HepG2 (cell line): Measurements from ENCODE around the gene PARD3. TPM values are rescaled to one million over a fixed set of nuclear protein-coding genes. Genes with fewer than 3 reads are reported as not detected.
A peak's percentile ranks its signal among the peaks of the same experiment; 100 is the strongest.

Experiments used
- ATAC-seq: fragments of 200-7000 bp; cut with Tn5 transposase; 3 replicates; pipeline ENCODE4 v1.9.1; 2020; ENCODE audit warnings: mild to moderate bottlenecking, moderate library complexity
- BruUV-seq: library from RNA; stranded (reverse); fragments of 400-500 nt; replicated peaks from 2 replicates; lab custom pipeline; 2021; lab: Mats Ljungman, UMichigan
- CTCF ChIA-PET: fragments of 300-600 bp; formaldehyde crosslinking; extraction: SDS; loops from one replicate; lab custom pipeline; 2021; ENCODE audit warnings: low total read pairs, inconsistent platforms, low intra/inter-chr PET ratio; lab: Yijun Ruan, JAX
- POLR2A ChIA-PET: fragments of 350-600 bp; sonication (Branson Sonifier 250); formaldehyde crosslinking; loops from one replicate; lab custom pipeline; 2020; ENCODE audit warnings: antibody characterized with exemption, inconsistent platforms; lab: Yijun Ruan, JAX
- DNase-seq: peaks from one replicate; pipeline ENCODE4 v3.0.0-alpha.2; 2015; ENCODE audit warnings: low spot score
- FAIRE-seq: peaks from 3 replicates; lab custom pipeline; 2011; peaks lifted over from hg19 to GRCh38; lab: Jason Lieb, UNC
- H2AFZ ChIP-seq: one replicate; pipeline ENCODE4 v1.6.1; 2011; ENCODE audit warnings: low read length, inconsistent platforms
- H3K27ac ChIP-seq: fragments of 300-600 bp; 3 replicates; pipeline ENCODE4 v1.8.0; 2011; ENCODE audit warnings: mixed run types, mild to moderate bottlenecking, mixed read lengths, low read length, inconsistent platforms; ENCODE audit not compliant: insufficient read depth; ENCODE audit errors: extremely low read length
- H3K27me3 ChIP-seq, 2 experiments: fragments of 200-600 bp in 1 of 2; 2 replicates in 1 of 2; 3 replicates in 1 of 2; pipeline versions ENCODE4 v1.6.0 to v1.8.0; 2011; ENCODE audit warnings: low read length in 2 of 2, mild to moderate bottlenecking in 2 of 2, moderate library complexity in 2 of 2, inconsistent platforms in 1 of 2; ENCODE audit not compliant: insufficient read depth in 2 of 2, control insufficient read depth in 1 of 2
- H3K36me3 ChIP-seq, 2 experiments: fragments of 200-600 bp in 1 of 2; replicated peaks in 1 of 2; 2 replicates in 1 of 2; 3 replicates in 1 of 2; pipeline versions ENCODE4 v1.5.1 to v1.8.0; 2011; ENCODE audit warnings: low read length in 2 of 2, inconsistent platforms in 1 of 2; ENCODE audit not compliant: insufficient read depth in 2 of 2, control insufficient read depth in 1 of 2
- H3K4me1 ChIP-seq: 2 replicates; pipeline ENCODE4 v1.5.1; 2012; ENCODE audit warnings: low read length, inconsistent platforms; ENCODE audit not compliant: insufficient read depth
- H3K4me2 ChIP-seq: 2 replicates; pipeline ENCODE4 v1.6.0; 2011; ENCODE audit warnings: low read depth, low read length, inconsistent platforms
- H3K4me3 ChIP-seq, 3 experiments: fragments of 200-600 bp in 1 of 3; sonication (generic), shearing (Covaris generic) in 1 of 3; replicated peaks in 1 of 3; 2 replicates each; pipeline ENCODE4 v1.5.1; 2011 to 2016; ENCODE audit warnings: low read length in 3 of 3, inconsistent platforms in 2 of 3, low read depth in 2 of 3, mild to moderate bottlenecking in 2 of 3, control low read depth in 1 of 3, mixed read lengths in 1 of 3; ENCODE audit not compliant: insufficient read depth in 1 of 3
- H3K79me2 ChIP-seq: one replicate; pipeline ENCODE4 v1.6.1; 2011; ENCODE audit warnings: low read length, inconsistent platforms; ENCODE audit not compliant: insufficient read depth
- H3K9ac ChIP-seq: 2 replicates; pipeline ENCODE4 v1.6.0; 2011; ENCODE audit warnings: mild to moderate bottlenecking, low read depth, low read length, inconsistent platforms; ENCODE audit not compliant: insufficient read depth
- H3K9me3 ChIP-seq: 2 replicates; pipeline ENCODE4 v1.5.1; 2012; ENCODE audit warnings: mild to moderate bottlenecking, low read length
- H4K20me1 ChIP-seq: 2 replicates; pipeline ENCODE4 v1.6.0; 2011; ENCODE audit warnings: inconsistent platforms, mild to moderate bottlenecking, low read length, moderate library complexity; ENCODE audit not compliant: insufficient read depth
- BHLHE40 ChIP-seq: IDR thresholded peaks from 2 replicates; pipeline ENCODE4 v1.6.1; 2011; ENCODE audit warnings: low read length, improper control_type of control experiment
- STAG1 ChIP-seq: sonication (generic); formaldehyde crosslinking; IDR thresholded peaks from 2 replicates; pipeline ENCODE4 v1.4.0; 2020; ENCODE audit warnings: missing genetic modification reagents
- TEAD2 ChIP-seq: sonication (generic); formaldehyde crosslinking; IDR thresholded peaks from 2 replicates; pipeline ENCODE4 v1.9.0; 2021; ENCODE audit warnings: missing genetic modification reagents
- ZNF264 ChIP-seq: sonication (generic); formaldehyde crosslinking; IDR thresholded peaks from 2 replicates; pipeline ENCODE4 v1.4.0; 2020; ENCODE audit warnings: missing genetic modification reagents
- ZNF564 ChIP-seq: sonication (generic); formaldehyde crosslinking; IDR thresholded peaks from 2 replicates; pipeline ENCODE4 v1.8.1; 2023; ENCODE audit warnings: mild to moderate bottlenecking, missing genetic modification reagents
- WGBS: methylation state at CpG from one replicate; pipeline ENCODE4 v1.1.6; 2017; ENCODE audit warnings: low lambda C conversion rate; 5-methylcytosine and 5-hydroxymethylcytosine counted together
- in situ Hi-C: cut with HindIII; loops from 2 replicates; pipeline ENCODE4 v1.10.0; 2017; ENCODE audit warnings: low pct_unique_long_range_greater_than_20kb; ENCODE audit not compliant: extremely low pct_ligation_motif_present
- intact Hi-C: fragments of 100-400 bp; cut with micrococcal nuclease; formaldehyde crosslinking; loops from one replicate; pipeline ENCODE4 v1.10.0; 2022; ENCODE audit not compliant: unreplicated experiment
- polyA plus RNA-seq, 8 experiments: library from polyadenylated mRNA; depleted of rRNA in 3 of 8; stranded (reverse) in 7 of 8; unstranded in 1 of 8; fragments of >200 nt; fragmentation: Illumina TruSeq in 4 of 8; extraction: Trizol in 4 of 8; gene quantifications; 2 replicates each; pipeline versions ENCODE4 v1.2.1 to v1.2.3, GENCODE V29; 2011 to 2016; ENCODE audit warnings: low read depth in 4 of 8, missing spikeins in 1 of 8, mixed read lengths in 1 of 8; ENCODE audit not compliant: insufficient read depth in 1 of 8
- total RNA-seq, 5 experiments: library from RNA; depleted of rRNA; stranded (reverse); fragments of >200 nt; fragmentation: Illumina TruSeq; extraction: Trizol; gene quantifications; 2 replicates each; pipeline ENCODE4 v1.2.3, GENCODE V29; 2016; ENCODE audit warnings: low read depth in 1 of 5

Gene PARD3
- total and polyA plus RNA-seq, 2 of the 13 experiments (the other 11 are each of a cell fraction or from before 2014, with no cell fraction given): 40.9 to 60.0 TPM

DNA sequence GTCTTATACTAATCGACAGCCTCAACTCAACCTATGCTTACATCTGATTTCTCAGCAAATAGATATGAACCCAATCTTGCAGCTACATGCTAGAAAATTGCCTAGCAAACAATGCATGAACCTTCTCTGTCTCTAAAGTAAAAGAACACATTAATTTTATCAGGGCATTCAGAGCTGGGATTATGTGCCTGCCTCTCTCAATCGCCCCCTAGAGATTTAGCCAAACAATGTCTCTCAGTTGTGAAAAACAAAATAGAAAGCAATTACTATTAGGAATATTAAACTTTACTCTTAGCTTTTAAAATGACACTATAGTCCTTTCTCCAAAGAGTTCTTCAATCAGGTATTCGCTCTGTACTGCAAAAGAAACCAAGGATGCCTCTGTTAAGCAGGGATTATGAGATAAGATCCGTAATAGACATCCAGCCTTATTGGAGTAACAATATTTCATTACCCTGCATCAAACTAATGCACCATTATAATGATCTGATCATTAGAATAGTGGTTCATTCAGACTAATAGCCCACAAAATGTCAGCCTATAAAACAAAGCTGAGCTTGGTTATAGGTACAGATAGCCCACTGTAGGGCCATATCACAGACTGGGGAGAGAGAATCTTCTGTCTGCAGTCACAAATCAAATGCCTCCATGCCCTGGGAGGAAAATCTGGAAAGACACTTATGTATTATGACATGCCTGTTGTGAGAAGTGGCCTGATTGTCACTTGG, 736.9 kb downstream of the PARD3 start:
- Histone ChIP-seq H3K4me1 (peaks cover 20% of the 10 kb centered on the region), H3K27me3 (peaks cover 2 to 3% of the 10 kb centered on the region in 2 experiments; a peak in 1 of 5 replicates), H2AFZ (no peak overlapping the region), H4K20me1 (no peaks in the 10 kb centered on the region), H3K4me2 (no peak overlapping the region), H3K9me3 (peaks cover 6% of the 10 kb centered on the region; the same call in 1 of the 2 replicates), H3K36me3 (no peaks in the 10 kb centered on the region)
- CTCF ChIA-PET: no interaction called here
- intact Hi-C loops (loop anchor here (10.0 kb wide), 1 partner anchor 743 kb away; the partner anchor contains the start of gene NRP1), in situ Hi-C loops (no loop called here)
- FAIRE-seq: no peak
- POLR2A ChIA-PET: no interaction called here
- TF ChIP-seq STAG1 (0 out of 2 replicates have a peak, but pooled peaks have one; percentile 11), TEAD2 (CRISPR knock-in tag) (no peak)
- TF ChIP-seq, all 625 proteins: peak for 1
- no peaks in the 10 kb centered on the region for H3K79me2 ChIP-seq
- H3K9ac ChIP-seq: no peak overlapping the region
- no peak overlapping the region for H3K27ac ChIP-seq
- ATAC-seq (no peak), DNase-seq (no peak)
- 57% methylated on average over 4 of the region's 4 CpGs for WGBS
- no TSS peak for BruUV-seq
- H3K4me3 ChIP-seq: no peak overlapping the region

GRCh38 chr10:34076443-34076842, 738.7 kb downstream of the PARD3 start:
- H3K4me3 ChIP-seq: no peak overlapping the region
- POLR2A ChIA-PET: no interaction called here
- H3K36me3 ChIP-seq: no peaks in the 10 kb centered on the region
- DNase-seq: no peak
- peaks cover 2 to 3% of the 10 kb centered on the region in 2 experiments; a peak in 1 of 5 replicates for H3K27me3 ChIP-seq
- H3K4me1 ChIP-seq: peaks cover 20% of the 10 kb centered on the region
- in situ Hi-C loops: no loop called here
- no peak overlapping the region for H3K9ac ChIP-seq
- peaks cover 6% of the 10 kb centered on the region; the same call in 1 of the 2 replicates for H3K9me3 ChIP-seq
- no TSS peak for BruUV-seq
- H3K4me2 ChIP-seq: no peak overlapping the region
- FAIRE-seq: no peak
- H4K20me1 ChIP-seq: no peaks in the 10 kb centered on the region
- H2AFZ ChIP-seq: no peak overlapping the region
- TF ChIP-seq ZNF564 (CRISPR knock-in tag) (peak; percentile 87), BHLHE40 (no peak), ZNF264 (CRISPR knock-in tag) (peak; percentile 61; the same call in 1 of the 2 replicates)
- TF ChIP-seq, all 625 proteins: peak for 2
- intact Hi-C loops: loop anchor here (10.0 kb wide), 1 partner anchor 742 kb away; the partner anchor contains the start of gene NRP1
- CTCF ChIA-PET: no interaction called here
- Histone ChIP-seq H3K79me2 (no peaks in the 10 kb centered on the region), H3K27ac (no peak overlapping the region)
- ATAC-seq: no peak
